Chondrocyte (in vitro differentiated cells): ENCODE measurements around the gene TTLL12. TPM values are rescaled to one million over a fixed set of nuclear protein-coding genes. Genes with fewer than 3 reads are reported as not detected.

Experiments
- DNase-seq: peaks from one replicate; pipeline ENCODE4 v3.0.0; 2021; ENCODE audit warnings: mixed read lengths, low spot score
- H3K27ac Mint-ChIP-seq: one replicate; pipeline ENCODE4 v1.8.0; 2021; ENCODE audit warnings: mild to moderate bottlenecking, moderate library complexity, mixed read lengths; ENCODE audit not compliant: unreplicated experiment
- H3K27me3 Mint-ChIP-seq: 2 replicates; pipeline ENCODE4 v1.8.0; 2021; ENCODE audit warnings: low read depth, mixed read lengths
- H3K36me3 Mint-ChIP-seq: 2 replicates; pipeline ENCODE4 v1.8.0; 2021; ENCODE audit warnings: low read depth, mixed read lengths
- H3K4me1 Mint-ChIP-seq: 2 replicates; pipeline ENCODE4 v1.8.0; 2021; ENCODE audit warnings: low read depth, mild to moderate bottlenecking, mixed read lengths
- H3K4me3 Mint-ChIP-seq: one replicate; pipeline ENCODE4 v1.8.0; 2021; ENCODE audit warnings: mild to moderate bottlenecking, moderate library complexity, mixed read lengths; ENCODE audit not compliant: unreplicated experiment
- H3K9me3 Mint-ChIP-seq: 2 replicates; pipeline ENCODE4 v1.8.0; 2021; ENCODE audit warnings: low read depth, mixed read lengths
- total RNA-seq: library from RNA; stranded (reverse); gene quantifications from 3 replicates; pipeline ENCODE4 v1.2.1, GENCODE V29; 2021
- TF ChIP-seq, protein P1 (sequence below): fragments of 200-600 bp; sonication (generic); IDR thresholded peaks from 2 replicates; pipeline ENCODE4 v1.5.0; 2021; ENCODE audit warnings: antibody characterized with exemption, mild to moderate bottlenecking, moderate library complexity

TTLL12 gene
- total RNA-seq, 1 donor from 2014 or later, result 35.6 TPM

DNA sequence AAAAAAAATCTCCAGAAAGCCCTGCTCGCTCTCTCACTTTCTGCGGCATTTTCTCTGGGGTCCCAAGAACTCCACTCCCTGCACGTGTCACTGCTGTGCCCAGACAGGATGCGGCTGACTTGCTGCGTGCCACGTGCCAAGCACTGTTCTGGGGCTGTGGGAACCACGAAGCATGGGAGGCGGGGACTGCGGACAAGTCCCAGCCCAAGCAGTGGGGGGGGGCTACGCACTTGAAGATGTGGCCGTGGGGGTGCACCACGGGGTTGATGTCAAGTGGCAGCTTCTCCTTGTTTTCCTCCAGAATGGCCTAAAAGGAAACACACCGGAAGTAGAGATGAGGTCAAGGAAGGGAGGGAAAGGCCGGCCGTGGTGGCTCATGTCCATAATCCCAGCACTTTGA lies 10.8 kb downstream of the TTLL12 start:
- H3K9me3 Mint-ChIP-seq, result no peaks in the 10 kb centered on the region
- peaks cover 13% of the 10 kb centered on the region for H3K36me3 Mint-ChIP-seq
- no peaks in the 10 kb centered on the region for H3K4me1 Mint-ChIP-seq
- peak; percentile 72 for DNase-seq
- TF ChIP-seq, protein P1, sequence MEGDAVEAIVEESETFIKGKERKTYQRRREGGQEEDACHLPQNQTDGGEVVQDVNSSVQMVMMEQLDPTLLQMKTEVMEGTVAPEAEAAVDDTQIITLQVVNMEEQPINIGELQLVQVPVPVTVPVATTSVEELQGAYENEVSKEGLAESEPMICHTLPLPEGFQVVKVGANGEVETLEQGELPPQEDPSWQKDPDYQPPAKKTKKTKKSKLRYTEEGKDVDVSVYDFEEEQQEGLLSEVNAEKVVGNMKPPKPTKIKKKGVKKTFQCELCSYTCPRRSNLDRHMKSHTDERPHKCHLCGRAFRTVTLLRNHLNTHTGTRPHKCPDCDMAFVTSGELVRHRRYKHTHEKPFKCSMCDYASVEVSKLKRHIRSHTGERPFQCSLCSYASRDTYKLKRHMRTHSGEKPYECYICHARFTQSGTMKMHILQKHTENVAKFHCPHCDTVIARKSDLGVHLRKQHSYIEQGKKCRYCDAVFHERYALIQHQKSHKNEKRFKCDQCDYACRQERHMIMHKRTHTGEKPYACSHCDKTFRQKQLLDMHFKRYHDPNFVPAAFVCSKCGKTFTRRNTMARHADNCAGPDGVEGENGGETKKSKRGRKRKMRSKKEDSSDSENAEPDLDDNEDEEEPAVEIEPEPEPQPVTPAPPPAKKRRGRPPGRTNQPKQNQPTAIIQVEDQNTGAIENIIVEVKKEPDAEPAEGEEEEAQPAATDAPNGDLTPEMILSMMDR, result no peak
- no peak overlapping the region for H3K27ac Mint-ChIP-seq
- no peak overlapping the region for H3K4me3 Mint-ChIP-seq
- no peaks in the 10 kb centered on the region for H3K27me3 Mint-ChIP-seq

DNA sequence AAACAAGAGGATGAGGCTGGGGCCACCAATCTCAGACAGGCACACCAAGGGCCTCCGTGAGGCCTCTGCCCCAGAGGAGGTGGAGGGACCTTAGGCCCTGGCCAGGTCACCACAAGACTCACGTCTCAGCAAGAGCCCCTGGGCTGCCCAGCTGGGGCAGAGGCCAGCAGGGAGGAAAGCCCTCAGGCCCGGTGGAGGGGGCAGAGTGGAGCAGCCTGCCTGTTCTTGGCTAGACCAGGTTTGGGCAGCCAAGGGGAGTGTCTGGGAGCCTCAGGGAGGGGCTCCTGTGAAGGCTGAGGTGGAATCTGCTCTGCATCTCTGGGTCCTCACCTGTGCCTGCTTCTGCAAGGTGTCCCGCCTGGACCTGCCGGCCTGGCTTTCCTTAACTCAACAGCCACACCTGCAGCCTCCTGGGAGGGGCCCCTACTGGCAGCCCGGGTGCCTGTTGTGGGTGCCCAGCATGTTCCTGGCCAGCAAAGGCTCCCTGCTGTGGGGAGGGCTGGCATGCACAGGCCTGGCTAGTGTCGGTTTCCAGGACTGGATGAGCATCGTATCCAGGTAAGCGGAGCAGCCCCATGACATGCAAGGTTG lies 11.9 kb downstream of the TTLL12 start:
- Mint-ChIP-seq H3K36me3 (peaks cover 15% of the 10 kb centered on the region), H3K9me3 (no peaks in the 10 kb centered on the region), H3K4me3 (no peak overlapping the region), H3K27me3 (no peaks in the 10 kb centered on the region), H3K4me1 (no peaks in the 10 kb centered on the region), H3K27ac (no peak overlapping the region)
- DNase-seq, result peak; percentile 77
- TF ChIP-seq, protein P1, result no peak

DNA sequence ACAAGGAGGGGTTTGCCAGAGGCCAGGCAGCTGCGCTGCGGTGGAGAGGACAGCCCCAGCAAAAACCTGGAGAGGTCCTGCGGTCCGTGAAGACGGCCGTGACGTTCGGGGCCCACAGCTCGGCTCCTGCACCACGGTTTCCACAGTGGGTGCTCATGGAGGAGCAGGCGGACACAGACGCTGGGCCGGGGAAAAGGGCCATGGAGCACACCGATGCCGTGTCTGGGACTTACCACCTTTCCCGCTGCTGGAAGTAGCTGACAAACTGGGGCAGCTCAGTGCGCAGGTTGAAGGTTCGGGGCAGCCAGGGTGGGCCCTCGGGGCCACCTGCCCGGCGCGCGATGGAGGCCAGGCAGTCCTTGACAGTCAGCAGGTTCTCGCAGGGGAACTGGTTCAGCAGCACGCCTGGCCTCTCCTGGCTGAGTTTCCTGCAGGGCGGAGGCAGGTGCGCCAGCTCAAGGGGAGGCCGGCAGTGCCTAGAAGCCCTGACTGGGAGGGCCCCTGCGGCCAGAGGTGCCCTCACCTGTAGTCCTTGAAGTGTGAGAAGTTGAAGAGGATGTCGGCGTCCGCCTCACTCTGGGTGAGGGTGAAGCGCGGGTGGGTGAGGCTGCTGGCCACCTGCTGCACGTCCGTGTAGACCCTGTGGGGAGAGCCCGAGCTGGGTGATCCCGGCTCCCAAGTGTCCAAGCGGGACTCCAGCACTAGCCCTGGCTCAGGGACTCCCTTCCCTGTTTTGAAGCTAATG lies 12.8 kb downstream of the TTLL12 start:
- Mint-ChIP-seq H3K27ac (no peak overlapping the region), H3K4me3 (no peak overlapping the region), H3K36me3 (peaks cover 11% of the 10 kb centered on the region), H3K4me1 (peaks cover under 1% of the 10 kb centered on the region), H3K9me3 (no peaks in the 10 kb centered on the region), H3K27me3 (no peaks in the 10 kb centered on the region)
- TF ChIP-seq, protein P1, result no peak
- peak; percentile 86 for DNase-seq

DNA sequence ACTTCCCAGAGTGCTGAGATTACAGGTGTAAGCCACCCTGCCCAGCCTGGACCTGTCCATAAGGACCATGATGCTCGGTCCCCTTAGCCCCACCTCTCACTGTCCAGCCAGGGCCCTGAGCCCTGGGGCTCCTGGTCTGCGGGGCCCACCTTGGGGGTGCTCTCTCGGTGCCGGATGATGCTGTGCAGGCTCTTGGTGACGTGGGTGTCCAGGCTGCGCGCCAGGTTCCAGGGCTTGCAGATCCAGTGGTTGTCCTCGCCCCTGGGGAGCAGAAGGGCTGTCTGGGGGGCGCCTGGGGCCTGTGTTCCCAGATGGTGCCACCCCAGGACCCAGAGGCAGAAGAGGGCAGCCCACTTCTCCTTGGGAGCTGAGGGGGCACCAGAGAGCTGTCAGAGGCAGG lies 13.4 kb downstream of the TTLL12 start:
- Mint-ChIP-seq H3K27me3 (no peaks in the 10 kb centered on the region), H3K4me1 (peaks cover 6% of the 10 kb centered on the region), H3K36me3 (peaks cover 9% of the 10 kb centered on the region), H3K4me3 (no peak overlapping the region), H3K27ac (no peak overlapping the region), H3K9me3 (no peaks in the 10 kb centered on the region)
- TF ChIP-seq, protein P1, result no peak
- DNase-seq, result no peak

DNA sequence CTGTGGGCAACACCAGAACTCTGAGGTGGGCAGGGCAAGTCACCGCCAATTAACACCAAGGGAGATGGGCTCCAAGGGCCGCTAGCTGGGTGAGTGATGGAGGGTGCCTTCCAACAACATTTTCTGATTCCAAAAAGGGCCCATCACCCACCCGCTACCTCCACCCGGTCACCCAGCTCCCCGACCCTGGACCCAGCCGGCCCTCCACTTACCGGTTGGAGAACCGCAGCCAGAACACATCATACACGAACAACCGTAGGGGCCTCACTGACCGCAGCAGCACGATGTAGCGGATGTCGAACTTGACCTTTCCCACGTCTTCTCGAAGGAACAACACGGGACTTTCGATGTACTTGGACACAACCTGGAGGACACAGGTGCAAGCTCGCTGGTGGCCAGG lies 14.7 kb downstream of the TTLL12 start:
- TF ChIP-seq, protein P1, result no peak
- no peak overlapping the region for H3K4me3 Mint-ChIP-seq
- no peaks in the 10 kb centered on the region for H3K9me3 Mint-ChIP-seq
- H3K36me3 Mint-ChIP-seq, result peaks cover 8% of the 10 kb centered on the region
- no peaks in the 10 kb centered on the region for H3K27me3 Mint-ChIP-seq
- no peak overlapping the region for H3K27ac Mint-ChIP-seq
- H3K4me1 Mint-ChIP-seq, result peaks cover 17% of the 10 kb centered on the region
- no peak for DNase-seq
